Naive thymus-derived CD4-positive, alpha-beta T cell (primary cell): ENCODE data around the gene TOB1. TPM values are rescaled to one million over a fixed set of nuclear protein-coding genes. Genes with fewer than 3 reads are reported as not detected.

Experiments
- ATAC-seq: fragments of 150-1000 bp; cut with Tn5 transposase; 2 replicates; pipeline ENCODE4 v1.10.0; 2021; ENCODE audit warnings: mild to moderate bottlenecking, moderate library complexity
- CTCF ChIA-PET: fragments of 350-600 bp; sonication (Branson Sonifier 250); formaldehyde crosslinking; loops from one replicate; lab custom pipeline; 2021; ENCODE audit warnings: antibody characterized with exemption; lab: Charles Lee
- POLR2A ChIA-PET: fragments of 350-600 bp; sonication (Branson Sonifier 250); formaldehyde crosslinking; loops from one replicate; lab custom pipeline; 2021; ENCODE audit warnings: antibody characterized with exemption, inconsistent platforms; lab: Charles Lee
- DNase-seq, 9 donors: peaks; one replicate each; pipeline versions ENCODE4 v3.0.0 to v3.0.0-alpha.2; 2020 to 2022; ENCODE audit warnings: mixed read lengths in 1 of 9
- H3K27ac ChIP-seq: one replicate; pipeline ENCODE4 v1.7.0; 2013; ENCODE audit warnings: mild to moderate bottlenecking, low read depth, low read length, moderate library complexity
- H3K27me3 ChIP-seq, 2 donors: one replicate each; pipeline ENCODE4 v1.7.0; 2013; ENCODE audit warnings: low read length in 2 of 2, mild to moderate bottlenecking in 2 of 2, moderate library complexity in 2 of 2; ENCODE audit not compliant: control insufficient read depth in 2 of 2, insufficient read depth in 2 of 2
- H3K36me3 ChIP-seq, 3 experiments: 1 replicate in 2 of 3; 2 replicates in 1 of 3; pipeline ENCODE4 v1.7.0; 2013; ENCODE audit warnings: low read length in 3 of 3, mild to moderate bottlenecking in 3 of 3, moderate library complexity in 1 of 3; ENCODE audit not compliant: insufficient read depth in 3 of 3, control insufficient read depth in 2 of 3
- H3K4me1 ChIP-seq, 2 donors: one replicate each; pipeline ENCODE4 v1.7.0; 2013; ENCODE audit warnings: low read length in 2 of 2, mild to moderate bottlenecking in 2 of 2, moderate library complexity in 1 of 2; ENCODE audit not compliant: control insufficient read depth in 2 of 2, insufficient read depth in 2 of 2
- H3K4me3 ChIP-seq: 2 replicates; pipeline ENCODE4 v1.7.0; 2013; ENCODE audit warnings: mild to moderate bottlenecking, low read length
- H3K9me3 ChIP-seq, 3 experiments: 1 replicate in 2 of 3; 2 replicates in 1 of 3; pipeline ENCODE4 v1.7.0; 2013; ENCODE audit warnings: low read length in 3 of 3; ENCODE audit not compliant: control insufficient read depth in 2 of 3
- H3K27ac Mint-ChIP-seq, 9 donors: one replicate each; pipeline ENCODE4 v1.8.0; 2020 to 2022; ENCODE audit warnings: mixed read lengths in 9 of 9, mild to moderate bottlenecking in 8 of 9, moderate library complexity in 5 of 9, inconsistent platforms in 2 of 9
- H3K27me3 Mint-ChIP-seq, 5 donors: one replicate each; pipeline ENCODE4 v1.8.0; 2021 to 2022; ENCODE audit warnings: mixed read lengths in 5 of 5, mild to moderate bottlenecking in 1 of 5
- H3K36me3 Mint-ChIP-seq, 5 donors: one replicate each; pipeline ENCODE4 v1.8.0; 2020 to 2022; ENCODE audit warnings: mixed read lengths in 5 of 5, mild to moderate bottlenecking in 3 of 5, inconsistent platforms in 1 of 5
- H3K4me1 Mint-ChIP-seq, 7 donors: one replicate each; pipeline ENCODE4 v1.8.0; 2020 to 2022; ENCODE audit warnings: mixed read lengths in 7 of 7, mild to moderate bottlenecking in 3 of 7, inconsistent platforms in 1 of 7
- H3K4me3 Mint-ChIP-seq, 10 donors: one replicate each; pipeline ENCODE4 v1.8.0; 2020 to 2022; ENCODE audit warnings: mild to moderate bottlenecking in 10 of 10, mixed read lengths in 10 of 10, moderate library complexity in 6 of 10, inconsistent platforms in 2 of 10
- H3K9me3 Mint-ChIP-seq, 11 donors: one replicate each; pipeline ENCODE4 v1.8.0; 2020 to 2022; ENCODE audit warnings: mixed read lengths in 11 of 11, mild to moderate bottlenecking in 4 of 11, inconsistent platforms in 1 of 11, moderate library complexity in 1 of 11
- intact Hi-C, 2 donors: fragments of 100-400 bp; cut with micrococcal nuclease; formaldehyde crosslinking; loops; one replicate each; pipeline ENCODE4 v1.15.1; 2023
- polyA plus RNA-seq, 2 donors: library from polyadenylated mRNA; unstranded; fragments of 300-500 nt; fragmentation: Illumina TruSeq; gene quantifications; one replicate each; pipeline ENCODE4 v1.2.3, GENCODE V29; 2021
- total RNA-seq, 6 experiments: library from RNA in 5 of 6; stranded (reverse) in 5 of 6; gene quantifications; 1 replicate in 5 of 6; 2 replicates in 1 of 6; pipeline ENCODE4 v1.2.3 and lab custom pipeline; 2021 to 2026

Gene TOB1
- total and polyA plus RNA-seq, 7 experiments from 2014 or later = 27.9 to 261 (median 131) TPM

GRCh38 chr17:50909765-50910605 is 43.8 kb upstream of the TOB1 start:
- peak overlapping the region; percentile 46 for H3K4me3 ChIP-seq
- H3K9me3 Mint-ChIP-seq = no peaks in the 10 kb centered on the region
- CTCF ChIA-PET = interaction anchor here (0.6 to 2.0 kb wide), 14 partner anchors 9 to 472 kb away, joined by 3 to 10 read pairs (median 3); partner anchors contain the start of gene TOB1
- H3K27me3 ChIP-seq = no peaks in the 10 kb centered on the region
- H3K4me1 ChIP-seq = peaks cover 50 to 69% of the 10 kb centered on the region in 2 donors
- peak overlapping the region; percentile 75 for H3K27ac ChIP-seq
- H3K27me3 Mint-ChIP-seq = peaks cover 0 to 2% (median 0%) of the 10 kb centered on the region in 5 donors
- peaks cover 41 to 78% (median 67%) of the 10 kb centered on the region in 7 donors for H3K4me1 Mint-ChIP-seq
- peak overlapping the region; percentile 29 to 84 (median 66) for H3K4me3 Mint-ChIP-seq
- POLR2A ChIA-PET = interaction anchor here (0.6 to 34.4 kb wide), 18 partner anchors 10 to 51 kb away, joined by 3 to 828 read pairs (median 8); partner anchors contain the start of gene TOB1
- H3K27ac Mint-ChIP-seq = peak overlapping the region; percentile 87 to 99 (median 98)
- DNase-seq (peak in 7 of 9 donors; percentile 67 to 87 (median 81)), ATAC-seq (peak; percentile 92)
- no peaks in the 10 kb centered on the region for H3K9me3 ChIP-seq
- no peaks in the 10 kb centered on the region for H3K36me3 Mint-ChIP-seq
- intact Hi-C loops = loop anchor here (1.0 to 2.0 kb wide), 8 partner anchors 9 to 58 kb away; no protein-coding TSS in a partner anchor
- H3K36me3 ChIP-seq = no peaks in the 10 kb centered on the region

GRCh38 chr17:50908860-50909764 is 43.0 kb upstream of the TOB1 start:
- Histone ChIP-seq H3K27ac (peak overlapping the region; percentile 75), H3K27me3 (no peaks in the 10 kb centered on the region), H3K4me3 (no peak overlapping the region), H3K36me3 (no peaks in the 10 kb centered on the region), H3K9me3 (no peaks in the 10 kb centered on the region), H3K4me1 (peaks cover 55 to 66% of the 10 kb centered on the region in 2 donors)
- Mint-ChIP-seq H3K27ac (peak overlapping the region; percentile 87 to 99 (median 98)), H3K4me3 (peak overlapping the region in 9 of 10 donors; percentile 56 to 84 (median 66)), H3K4me1 (peaks cover 38 to 72% (median 63%) of the 10 kb centered on the region in 7 donors), H3K9me3 (no peaks in the 10 kb centered on the region), H3K36me3 (no peaks in the 10 kb centered on the region), H3K27me3 (peaks cover 0 to 2% (median 0%) of the 10 kb centered on the region in 5 donors)
- ATAC-seq (peak; percentile 64), DNase-seq (peak in 7 of 9 donors; percentile 61 to 83 (median 70))
- ChIA-PET CTCF (interaction anchor here (0.6 to 2.0 kb wide), 15 partner anchors 10 to 471 kb away, joined by 3 to 10 read pairs (median 4); partner anchors contain the start of gene TOB1), POLR2A (interaction anchor here (0.8 to 34.4 kb wide), 16 partner anchors 9 to 50 kb away, joined by 3 to 828 read pairs (median 8); partner anchors contain the start of gene TOB1)
- intact Hi-C loops = loop anchor here in 1 of 2 donors (1.0 to 2.0 kb wide), 2 partner anchors 42 to 57 kb away; no protein-coding TSS in a partner anchor

GRCh38 chr17:50908140-50908859 is 42.1 kb upstream of the TOB1 start:
- no peaks in the 10 kb centered on the region for H3K9me3 ChIP-seq
- no peaks in the 10 kb centered on the region for H3K36me3 ChIP-seq
- H3K36me3 Mint-ChIP-seq = no peaks in the 10 kb centered on the region
- H3K27ac ChIP-seq = peak overlapping the region; percentile 75
- H3K4me1 ChIP-seq = peaks cover 55 to 61% of the 10 kb centered on the region in 2 donors
- POLR2A ChIA-PET = interaction anchor here (0.6 to 34.4 kb wide), 13 partner anchors 8 to 49 kb away, joined by 3 to 828 read pairs (median 10); partner anchors contain the start of gene TOB1
- CTCF ChIA-PET = interaction anchor here (1.2 to 2.0 kb wide), 5 partner anchors 18 to 45 kb away, joined by 3 to 10 read pairs (median 4); partner anchors contain the start of gene TOB1
- H3K4me3 ChIP-seq = no peak overlapping the region
- peak overlapping the region in 5 of 10 donors; percentile 18 to 61 (median 52) for H3K4me3 Mint-ChIP-seq
- H3K27me3 ChIP-seq = no peaks in the 10 kb centered on the region
- H3K4me1 Mint-ChIP-seq = peaks cover 36 to 69% (median 64%) of the 10 kb centered on the region in 7 donors
- ATAC-seq (no peak), DNase-seq (no peak)
- intact Hi-C loops = loop anchor here in 1 of 2 donors (2.0 kb wide), 1 partner anchor 43 kb away; no protein-coding TSS in a partner anchor
- H3K27ac Mint-ChIP-seq = peak overlapping the region in 8 of 9 donors; percentile 83 to 99 (median 98)
- H3K27me3 Mint-ChIP-seq = peaks cover 0 to 2% (median 0%) of the 10 kb centered on the region in 5 donors
- H3K9me3 Mint-ChIP-seq = no peaks in the 10 kb centered on the region

- no peak for ATAC-seq
- Histone ChIP-seq H3K27ac (no peak overlapping the region), H3K36me3 (no peaks in the 10 kb centered on the region), H3K27me3 (no peaks in the 10 kb centered on the region), H3K4me1 (peaks cover 47 to 57% of the 10 kb centered on the region in 2 donors), H3K4me3 (no peak overlapping the region), H3K9me3 (no peaks in the 10 kb centered on the region)
- no peaks in the 10 kb centered on the region for H3K36me3 Mint-ChIP-seq
- H3K27me3 Mint-ChIP-seq = peaks cover 0 to 2% (median 0%) of the 10 kb centered on the region in 5 donors
- H3K27ac Mint-ChIP-seq = peak overlapping the region in 3 of 9 donors; percentile 9 to 48 (median 43)
- H3K4me3 Mint-ChIP-seq = no peak overlapping the region
- intact Hi-C loops = no loop called here
- no peak for DNase-seq
- ChIA-PET POLR2A (interaction anchor here (0.8 to 34.4 kb wide), 9 partner anchors 10 to 48 kb away, joined by 3 to 828 read pairs (median 5); partner anchors contain the start of gene TOB1), CTCF (interaction anchor here (1.2 kb wide), 1 partner anchor 47 kb away, joined by 5 read pairs; no protein-coding TSS in a partner anchor)
- H3K9me3 Mint-ChIP-seq = no peaks in the 10 kb centered on the region
- H3K4me1 Mint-ChIP-seq = peaks cover 40 to 72% (median 66%) of the 10 kb centered on the region in 7 donors
Measured at GRCh38 chr17:50906443-50906842, 40.3 kb upstream of the TOB1 start.

- no peak overlapping the region for H3K4me3 Mint-ChIP-seq
Measured at GRCh38 chr17:50905460-50905803, 39.3 kb upstream of the TOB1 start.

More at GRCh38 chr17:50905460-50905803, 39.3 kb upstream of the TOB1 start:
- intact Hi-C loops = no loop called here
- DNase-seq (no peak), ATAC-seq (no peak)
- Histone ChIP-seq H3K4me3 (no peak overlapping the region), H3K27me3 (no peaks in the 10 kb centered on the region), H3K9me3 (no peaks in the 10 kb centered on the region), H3K27ac (no peak overlapping the region), H3K4me1 (peaks cover 37 to 48% of the 10 kb centered on the region in 2 donors), H3K36me3 (no peaks in the 10 kb centered on the region)
- peak overlapping the region in 6 of 9 donors; percentile 9 to 90 (median 52) for H3K27ac Mint-ChIP-seq
- ChIA-PET POLR2A (interaction anchor here (0.7 to 34.4 kb wide), 8 partner anchors 8 to 47 kb away, joined by 3 to 828 read pairs (median 6); partner anchors contain the start of gene TOB1), CTCF (interaction anchor here (0.7 to 1.2 kb wide), 2 partner anchors 18 to 48 kb away, joined by 4 to 5 read pairs; no protein-coding TSS in a partner anchor)
- no peaks in the 10 kb centered on the region for H3K36me3 Mint-ChIP-seq
- H3K27me3 Mint-ChIP-seq = peaks cover 0 to 2% (median 0%) of the 10 kb centered on the region in 5 donors
- peaks cover 39 to 68% (median 64%) of the 10 kb centered on the region in 7 donors for H3K4me1 Mint-ChIP-seq
- H3K9me3 Mint-ChIP-seq = no peaks in the 10 kb centered on the region
